GM18873 (cell line): ENCODE data around the gene PCID2.

Experiments used
- ATAC-seq: cut with Tn5 transposase; IDR thresholded peaks from one replicate; pipeline ENCODE4 v1.9.1; 2021; ENCODE audit warnings: mild to moderate bottlenecking, moderate library complexity, moderate number of reproducible peaks; ENCODE audit not compliant: unreplicated experiment, low FRiP score

PCID2 gene

GRCh38 chr13:113151745-113152690 lies 56.5 kb downstream of the PCID2 start:
- ATAC-seq = no peak

DNA sequence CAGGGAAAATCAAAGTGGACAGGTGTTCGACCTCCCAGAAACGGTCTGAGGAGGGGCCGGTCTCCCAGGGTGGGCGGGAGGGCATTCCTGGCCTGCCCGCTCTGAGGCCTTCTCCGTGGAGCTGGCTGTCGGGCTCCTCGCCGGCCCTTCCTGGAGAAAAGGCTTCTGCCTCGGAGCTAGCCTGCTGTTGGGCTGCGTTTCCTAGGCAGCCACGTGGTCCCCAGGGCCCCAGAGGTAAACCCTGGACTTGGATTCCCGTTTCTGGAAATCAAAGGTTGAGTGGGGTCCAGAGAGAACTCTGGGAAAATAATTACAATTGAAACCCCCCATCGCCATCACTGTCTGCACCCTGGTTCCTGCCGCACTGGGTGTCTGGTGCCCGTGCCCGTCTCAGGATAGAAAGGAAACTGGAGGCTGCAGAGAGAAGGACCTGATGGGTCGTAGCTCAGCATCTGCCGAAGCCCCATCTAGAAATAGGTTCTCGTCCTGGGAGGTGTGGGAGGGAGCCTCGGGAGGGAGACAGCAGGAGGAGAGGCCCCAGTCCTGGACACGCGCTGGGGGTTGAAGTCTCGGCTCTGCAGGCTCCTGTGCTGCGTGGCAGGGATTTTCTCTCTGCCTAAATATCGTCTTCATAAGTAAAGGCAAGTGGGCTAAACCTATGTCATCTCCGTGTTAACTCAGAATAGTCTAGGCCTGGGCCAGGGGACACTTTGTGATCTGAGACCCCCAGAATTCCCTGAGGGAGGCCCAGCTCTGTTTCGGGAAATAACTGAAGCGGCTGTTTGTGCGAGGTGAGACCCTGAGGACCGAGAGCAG lies 57.7 kb downstream of the PCID2 start:
- no peak for ATAC-seq

- ATAC-seq = no peak
Observed at GRCh38 chr13:113149711-113150549, 58.5 kb downstream of the PCID2 start.

DNA sequence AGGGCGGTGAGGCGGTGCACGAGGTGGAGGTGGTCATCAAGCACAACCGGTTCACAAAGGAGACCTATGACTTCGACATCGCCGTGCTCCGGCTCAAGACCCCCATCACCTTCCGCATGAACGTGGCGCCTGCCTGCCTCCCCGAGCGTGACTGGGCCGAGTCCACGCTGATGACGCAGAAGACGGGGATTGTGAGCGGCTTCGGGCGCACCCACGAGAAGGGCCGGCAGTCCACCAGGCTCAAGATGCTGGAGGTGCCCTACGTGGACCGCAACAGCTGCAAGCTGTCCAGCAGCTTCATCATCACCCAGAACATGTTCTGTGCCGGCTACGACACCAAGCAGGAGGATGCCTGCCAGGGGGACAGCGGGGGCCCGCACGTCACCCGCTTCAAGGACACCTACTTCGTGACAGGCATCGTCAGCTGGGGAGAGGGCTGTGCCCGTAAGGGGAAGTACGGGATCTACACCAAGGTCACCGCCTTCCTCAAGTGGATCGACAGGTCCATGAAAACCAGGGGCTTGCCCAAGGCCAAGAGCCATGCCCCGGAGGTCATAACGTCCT lies 59.4 kb downstream of the PCID2 start:
- no peak for ATAC-seq

GRCh38 chr13:113148407-113148806 lies 60.1 kb downstream of the PCID2 start:
- no peak for ATAC-seq

GRCh38 chr13:113147206-113147605 lies 61.3 kb downstream of the PCID2 start:
- no peak for ATAC-seq

DNA sequence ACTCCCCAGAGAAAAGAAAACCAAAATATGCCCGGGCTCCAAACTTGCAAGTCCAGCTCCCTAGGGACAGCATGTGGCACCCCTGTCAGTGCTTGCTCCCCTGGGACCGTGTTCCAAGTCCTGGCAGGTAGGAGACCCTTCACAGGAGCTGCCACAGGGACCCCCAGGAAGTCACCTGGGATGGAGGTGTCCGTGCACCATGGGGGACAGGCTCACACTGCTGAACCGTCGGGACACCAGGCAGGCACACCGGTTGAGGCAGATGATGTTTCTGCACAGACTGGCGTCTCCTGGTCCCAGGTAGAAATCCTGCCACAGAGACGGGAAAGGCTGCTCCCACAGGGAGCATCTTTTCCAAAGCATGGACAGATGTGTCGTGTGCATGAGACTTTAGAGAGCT lies 61.7 kb downstream of the PCID2 start:
- ATAC-seq = no peak

DNA sequence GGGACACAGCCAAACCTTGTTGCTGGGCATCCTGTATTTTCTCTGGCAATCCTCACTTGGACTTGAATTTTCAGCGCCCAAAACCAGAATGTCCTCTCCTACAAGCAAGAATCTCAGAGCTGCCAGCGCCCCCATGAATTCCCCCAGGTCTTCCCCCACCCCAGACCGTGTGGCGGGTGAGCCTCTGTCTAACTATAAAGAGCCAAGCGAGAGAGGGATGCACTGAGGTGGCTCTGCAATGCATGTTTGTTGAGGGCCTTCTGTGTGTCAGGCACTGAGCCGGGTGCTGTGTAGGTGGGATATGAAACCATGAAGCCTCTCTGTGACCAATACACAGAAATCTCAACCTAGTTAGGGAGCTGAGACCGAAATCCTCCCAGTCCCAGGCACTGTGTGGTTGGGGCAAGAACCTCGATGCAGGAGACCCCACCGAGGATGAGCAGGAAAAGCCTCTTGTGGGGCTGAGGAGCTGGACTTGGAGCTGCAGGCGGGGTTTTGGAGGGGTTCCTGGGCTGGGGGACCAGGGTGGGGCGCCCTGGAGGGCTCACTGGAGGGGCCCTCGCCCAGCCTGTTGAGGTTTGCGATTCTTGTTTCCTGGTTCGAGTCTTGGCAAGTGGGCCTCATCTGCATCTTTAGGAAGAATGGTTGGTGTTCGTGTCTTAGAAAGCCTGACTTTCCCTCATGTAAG lies 62.4 kb downstream of the PCID2 start:
- ATAC-seq = no peak

DNA sequence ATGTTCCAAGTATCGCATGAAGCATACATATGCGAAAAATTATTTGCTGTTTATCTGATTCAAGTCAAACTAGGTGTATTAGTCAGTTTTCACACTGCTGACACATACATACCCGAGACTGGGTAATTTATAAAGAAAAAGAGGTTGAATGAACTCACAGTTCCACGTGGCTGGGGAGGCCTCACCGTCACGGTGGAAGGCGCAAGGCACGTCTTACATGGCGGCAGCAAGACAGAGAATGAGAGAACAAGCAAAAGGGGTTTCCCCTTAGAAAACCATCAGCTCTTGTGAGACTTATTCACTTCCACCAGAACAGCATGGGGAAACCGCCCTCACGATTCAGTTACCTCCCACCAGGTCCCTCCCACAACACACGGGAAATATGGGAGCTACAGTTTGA lies 63.0 kb downstream of the PCID2 start:
- ATAC-seq = no peak

DNA sequence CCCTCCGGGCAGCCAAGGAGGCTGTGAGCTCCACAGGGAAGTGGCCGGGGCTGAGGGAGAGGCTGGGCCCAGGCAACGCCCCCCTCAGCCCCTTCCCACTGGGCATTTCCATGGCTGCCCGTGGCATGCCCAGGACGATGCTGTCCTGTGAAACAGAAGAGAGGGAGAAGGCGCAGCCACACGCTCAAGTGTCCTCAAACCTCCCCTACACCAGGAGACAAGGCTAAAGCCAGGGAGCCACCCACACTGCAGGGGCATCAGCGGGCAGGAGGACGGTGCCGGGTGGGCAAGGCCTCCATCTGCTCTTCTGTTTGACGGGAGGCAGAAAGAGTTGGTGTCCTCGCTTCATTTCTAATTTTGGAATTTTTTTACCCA lies 64.2 kb downstream of the PCID2 start:
- no peak for ATAC-seq

DNA sequence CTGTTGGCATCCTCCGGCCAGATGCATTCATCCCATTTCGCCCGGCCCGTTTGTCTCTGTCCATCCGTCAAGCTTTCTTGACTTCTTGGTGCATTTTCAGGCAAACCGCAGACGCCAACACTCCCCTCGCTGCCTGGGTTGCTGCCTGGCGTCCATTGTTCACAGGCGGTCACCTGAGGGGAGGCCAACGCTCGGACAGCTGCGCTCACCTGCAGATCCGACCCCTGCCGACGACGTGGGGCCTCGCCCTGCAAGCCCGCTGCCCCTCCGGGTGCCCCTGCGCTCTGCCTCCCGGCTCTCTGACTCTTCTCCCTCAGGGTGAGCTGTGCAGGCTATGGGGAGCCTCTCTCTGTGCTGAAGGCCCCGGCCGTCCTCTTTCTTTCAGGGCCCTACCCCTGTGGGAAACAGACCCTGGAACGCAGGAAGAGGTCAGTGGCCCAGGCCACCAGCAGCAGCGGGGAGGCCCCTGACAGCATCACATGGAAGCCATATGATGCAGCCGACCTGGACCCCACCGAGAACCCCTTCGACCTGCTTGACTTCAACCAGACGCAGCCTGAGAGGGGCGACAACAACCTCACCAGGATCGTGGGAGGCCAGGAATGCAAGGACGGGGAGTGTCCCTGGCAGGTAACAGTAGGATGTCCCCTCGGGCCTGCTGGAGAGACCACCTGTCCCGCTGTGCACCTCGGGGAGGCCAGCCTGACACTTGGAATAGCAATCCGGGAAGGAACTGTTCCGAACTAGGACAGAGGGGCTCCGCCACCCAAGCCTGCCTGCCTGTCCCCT lies 64.8 kb downstream of the PCID2 start:
- ATAC-seq = no peak

DNA sequence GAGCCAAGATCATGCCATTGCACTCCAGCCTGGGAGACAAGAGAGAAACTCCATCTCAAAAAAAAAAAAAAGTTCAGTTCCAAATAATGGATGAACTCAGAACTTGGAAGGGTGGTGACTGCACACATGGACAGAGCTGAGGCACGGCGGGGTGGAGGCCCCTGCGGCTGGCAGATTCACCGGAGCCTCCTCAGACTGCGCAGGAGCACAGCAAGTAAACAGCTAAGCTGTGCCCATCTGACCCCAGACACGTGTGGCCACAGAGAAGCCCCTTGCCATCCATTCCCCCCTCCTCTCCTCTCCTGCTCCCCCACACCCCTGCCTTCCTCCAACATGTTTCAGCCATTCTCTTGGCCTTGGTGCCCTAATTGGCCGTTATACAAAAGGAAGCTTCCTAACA lies 65.6 kb downstream of the PCID2 start:
- no peak for ATAC-seq

DNA sequence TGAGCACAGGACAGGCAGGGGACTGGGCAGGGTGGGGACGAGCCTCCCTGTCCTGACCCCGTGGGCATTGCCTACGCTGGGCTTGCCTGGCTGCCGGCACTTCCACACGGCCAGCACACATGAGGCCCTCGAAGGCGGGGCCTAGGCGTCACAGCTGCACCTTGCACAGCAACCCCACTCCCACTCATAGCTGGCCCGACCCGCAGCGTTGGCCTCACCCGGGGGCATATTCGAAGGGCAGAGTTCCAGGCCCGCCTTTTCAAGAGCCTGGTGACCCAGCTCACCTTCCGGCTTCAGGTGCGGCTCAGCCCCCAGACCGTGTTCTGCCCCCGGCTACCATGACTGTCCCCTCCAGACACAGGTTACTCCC lies 66.9 kb downstream of the PCID2 start:
- no peak for ATAC-seq

- no peak for ATAC-seq
Observed at GRCh38 chr13:113140677-113141600, 67.5 kb downstream of the PCID2 start.

DNA sequence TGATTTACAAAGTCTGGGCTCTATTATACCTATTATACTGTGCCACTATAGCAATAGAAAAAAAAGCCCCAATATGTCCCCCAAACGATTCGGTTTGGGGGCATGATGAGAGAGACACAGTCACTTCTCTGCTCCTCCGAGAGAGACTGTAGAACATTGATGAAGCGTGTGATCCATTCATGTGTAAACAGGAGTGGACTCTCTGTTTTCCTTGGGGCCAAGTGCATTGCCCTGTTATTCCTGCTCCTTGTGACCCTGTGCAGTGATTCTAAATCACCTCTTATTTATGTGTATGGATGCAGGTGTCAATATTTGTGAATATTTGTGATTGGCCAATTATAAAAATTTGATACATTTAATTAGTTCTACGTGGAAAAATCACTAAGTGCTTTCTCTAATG lies 68.9 kb downstream of the PCID2 start:
- no peak for ATAC-seq

GRCh38 chr13:113138792-113139551 lies 69.5 kb downstream of the PCID2 start:
- ATAC-seq = no peak

DNA sequence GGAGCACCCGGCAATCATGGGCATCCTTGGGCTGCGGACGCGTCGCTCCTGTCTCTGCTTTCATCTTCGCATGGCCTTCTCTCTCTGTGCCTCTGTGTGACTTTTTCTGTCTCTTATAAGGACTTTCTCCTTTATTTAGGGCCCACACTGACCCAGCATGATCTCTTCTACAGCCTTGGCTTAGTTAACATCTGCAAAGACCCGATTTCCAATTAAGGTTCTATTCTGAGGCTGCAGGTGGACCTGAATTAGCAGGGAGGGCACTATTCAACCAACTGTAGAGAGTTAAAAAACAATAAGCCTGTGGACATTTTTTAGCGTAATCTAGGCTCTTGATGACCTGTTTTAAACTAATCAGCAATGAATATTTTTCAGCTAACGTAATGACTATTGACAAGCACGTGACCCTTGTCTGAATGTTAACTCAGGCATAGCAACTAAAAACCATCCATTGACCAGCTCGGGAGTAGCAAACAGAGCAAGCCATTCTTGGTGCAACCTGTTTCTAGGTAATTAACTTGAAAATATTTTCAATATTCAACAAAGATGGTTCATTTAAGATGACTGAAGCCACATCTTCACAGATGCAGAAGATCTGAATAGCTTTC lies 70.7 kb downstream of the PCID2 start:
- ATAC-seq = no peak
